ENCODE data around the gene PHYHIPL.
"Not testable (repeated sequence)": the region's sequence is repeated elsewhere in the genome, so short reads cannot be mapped to it uniquely, and the experiment has no call there.

Gene PHYHIPL

DNA sequence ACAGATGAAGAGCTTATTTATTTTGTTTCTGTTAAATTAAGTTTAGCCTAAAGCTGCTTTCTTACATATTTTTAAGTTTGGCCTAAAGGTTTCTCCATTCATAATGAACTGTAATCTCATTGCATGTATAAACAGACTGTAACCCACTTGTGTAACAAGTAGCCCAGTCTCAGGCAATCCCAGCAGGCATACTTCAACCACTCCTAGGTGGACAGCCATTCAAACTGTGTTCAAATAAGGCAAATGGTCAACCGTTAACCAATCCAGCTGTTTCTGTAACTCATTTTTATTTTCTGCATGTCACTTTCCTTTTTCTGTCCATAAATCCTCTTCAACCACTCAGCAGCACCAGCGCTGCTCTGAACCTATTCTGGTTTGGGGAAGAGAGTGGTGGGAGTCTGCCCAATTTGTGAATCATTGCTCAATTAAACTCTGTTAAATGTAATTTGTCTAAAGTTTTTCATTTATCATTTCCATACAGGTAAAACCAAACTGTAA is 35.9 kb downstream of the PHYHIPL start:
- DNase-seq: no peak

DNA sequence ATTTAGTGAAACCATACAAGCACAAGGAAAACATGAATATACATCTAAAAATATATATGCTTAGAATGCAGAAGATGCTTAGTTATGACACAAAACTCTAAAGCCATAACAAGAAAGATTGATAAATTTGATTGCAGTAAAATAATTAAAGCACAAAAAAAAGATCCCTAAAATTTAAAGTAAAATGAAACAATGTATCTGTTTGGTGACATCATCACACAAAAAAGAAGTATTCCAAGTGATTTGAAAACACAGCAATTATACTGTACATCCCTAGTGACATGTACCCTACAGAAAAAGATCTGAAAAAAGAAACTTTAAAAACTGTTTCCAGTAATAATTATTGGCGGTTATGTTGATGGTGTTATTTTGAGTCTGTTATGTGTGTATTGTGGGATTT is 37.7 kb downstream of the PHYHIPL start:
- DNase-seq: no peak

DNA sequence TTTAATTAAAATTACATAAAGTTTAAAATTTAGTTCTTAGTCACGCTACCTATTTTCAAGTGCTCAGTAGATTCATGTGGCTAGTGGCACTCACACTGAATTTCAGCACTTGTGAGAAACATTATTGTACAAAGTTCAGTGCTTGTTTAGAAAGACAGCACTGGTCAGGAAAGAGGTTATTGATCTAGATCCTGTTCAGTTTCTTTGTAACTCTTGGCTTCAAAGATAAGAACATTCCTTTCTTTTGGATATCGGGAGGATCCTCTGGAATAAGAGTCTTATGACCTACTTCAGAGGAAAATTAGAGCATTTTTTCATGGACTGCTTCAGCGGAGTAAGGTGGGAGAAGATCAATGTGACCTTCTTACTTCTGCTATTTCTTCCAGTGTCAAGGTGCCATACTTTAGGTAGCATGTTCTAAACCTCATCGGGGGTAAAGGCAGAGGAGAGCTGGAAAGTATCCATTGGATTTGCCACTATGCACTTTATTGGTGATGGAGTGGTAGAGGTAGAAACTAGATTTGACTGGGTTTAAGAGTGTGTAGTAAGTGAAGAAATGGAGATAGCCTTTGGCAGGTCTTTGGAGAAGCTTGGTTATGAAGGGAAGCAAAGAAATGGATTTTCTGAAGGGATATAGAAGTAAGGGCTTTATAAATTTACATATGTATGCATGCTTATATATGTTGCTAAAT is 39.9 kb downstream of the PHYHIPL start:
- no peak for DNase-seq

DNA sequence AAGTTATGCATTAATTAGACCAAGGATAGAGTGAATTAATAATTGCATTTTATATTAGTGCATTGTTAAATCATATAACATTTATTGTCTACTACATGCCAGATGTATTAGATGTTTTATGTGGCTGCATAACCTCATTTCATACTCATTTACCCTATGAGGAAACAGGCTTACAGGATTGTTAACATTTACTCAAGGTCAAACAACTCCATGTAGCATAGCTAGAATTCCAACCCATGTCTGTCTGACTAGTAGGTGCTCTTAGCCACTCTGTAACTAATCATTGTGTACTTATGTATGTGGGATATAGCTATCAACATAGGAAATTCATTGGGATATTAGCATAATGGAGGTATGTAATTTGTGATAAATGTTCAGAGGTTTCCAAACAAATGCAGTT is 46.3 kb downstream of the PHYHIPL start:
- DNase-seq: no peak

DNA sequence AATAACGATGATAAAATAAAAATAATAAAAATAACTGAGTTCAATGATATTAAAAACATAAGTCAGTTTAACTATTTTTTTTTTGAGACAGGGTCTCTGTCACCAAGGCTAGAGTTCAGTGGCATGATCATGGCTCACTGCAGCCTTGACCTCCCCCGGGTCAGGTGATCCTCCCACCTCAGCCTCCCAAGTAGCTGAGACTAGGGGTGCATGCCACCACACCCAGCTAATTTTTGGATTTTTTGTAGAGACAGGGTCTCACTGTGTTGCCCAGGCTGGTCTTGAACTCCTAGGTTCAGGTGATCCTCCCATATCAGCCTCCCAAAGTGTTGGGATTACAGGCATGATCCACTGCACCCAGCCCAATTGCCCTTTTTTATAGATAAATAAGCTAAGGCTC is 47.2 kb downstream of the PHYHIPL start:
- DNase-seq: not testable (repeated sequence)

DNA sequence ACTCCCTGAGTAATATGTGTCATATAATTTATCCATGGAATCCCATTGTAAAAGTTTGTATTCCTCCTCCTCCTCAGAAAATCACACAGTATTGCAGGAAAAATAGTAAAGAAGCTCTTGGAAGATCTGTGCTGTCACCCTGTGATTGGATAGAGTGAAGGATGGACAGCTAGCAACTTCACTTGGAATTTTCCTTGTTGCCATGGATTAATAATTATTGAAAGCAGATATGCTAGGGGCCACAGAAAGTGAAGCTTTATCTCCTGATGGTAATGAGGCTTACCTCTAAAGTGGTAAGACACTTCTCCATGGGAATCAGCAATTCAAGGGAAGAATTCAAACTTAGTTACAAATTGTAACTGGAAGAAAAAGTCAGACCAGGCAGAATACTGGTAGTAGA is 48.8 kb downstream of the PHYHIPL start:
- no peak for DNase-seq

DNA sequence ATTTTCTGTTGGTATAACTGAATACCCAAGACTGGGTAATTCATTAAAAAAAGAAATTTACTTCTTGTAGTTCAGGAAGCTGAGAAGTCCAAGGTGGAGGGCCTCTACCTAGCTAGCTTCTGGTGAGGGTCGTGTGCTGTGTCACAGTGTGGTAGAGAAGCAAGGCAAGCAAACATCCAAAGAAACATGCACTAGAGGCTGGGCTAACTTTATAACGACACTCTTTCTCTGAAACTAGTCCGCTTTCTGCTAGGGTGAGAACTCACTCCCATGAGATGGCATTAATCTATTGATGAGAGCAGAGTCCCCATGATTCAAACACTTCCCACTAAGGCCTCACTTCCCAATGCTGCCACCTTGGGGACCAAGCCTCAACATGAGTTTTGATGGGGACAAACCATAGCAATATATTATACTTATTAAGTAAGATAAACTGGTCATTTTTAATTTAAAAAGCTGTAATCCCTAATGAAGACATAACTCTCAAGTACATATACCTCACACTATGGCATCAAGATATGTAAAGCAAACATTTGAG is 50.8 kb downstream of the PHYHIPL start:
- no peak for DNase-seq

DNA sequence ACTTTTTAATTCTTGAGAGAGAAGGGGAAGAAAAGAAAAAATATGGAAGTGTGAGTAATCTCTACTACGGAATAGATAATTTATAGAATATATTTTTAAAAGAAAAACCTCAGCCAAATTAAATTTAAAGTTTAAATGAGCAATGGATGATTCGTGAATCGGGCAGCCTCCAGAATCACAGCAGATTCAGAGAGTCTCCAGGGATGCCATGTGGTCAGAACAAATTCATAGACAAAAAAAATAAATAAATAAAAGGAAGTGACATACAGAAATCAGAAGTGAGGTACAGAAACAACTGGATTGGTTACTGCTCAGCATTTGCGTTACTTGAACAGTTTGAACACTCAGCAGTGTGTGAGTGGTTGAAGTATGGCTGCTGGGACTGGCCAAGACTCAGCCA is 53.0 kb downstream of the PHYHIPL start:
- DNase-seq: no peak

DNA sequence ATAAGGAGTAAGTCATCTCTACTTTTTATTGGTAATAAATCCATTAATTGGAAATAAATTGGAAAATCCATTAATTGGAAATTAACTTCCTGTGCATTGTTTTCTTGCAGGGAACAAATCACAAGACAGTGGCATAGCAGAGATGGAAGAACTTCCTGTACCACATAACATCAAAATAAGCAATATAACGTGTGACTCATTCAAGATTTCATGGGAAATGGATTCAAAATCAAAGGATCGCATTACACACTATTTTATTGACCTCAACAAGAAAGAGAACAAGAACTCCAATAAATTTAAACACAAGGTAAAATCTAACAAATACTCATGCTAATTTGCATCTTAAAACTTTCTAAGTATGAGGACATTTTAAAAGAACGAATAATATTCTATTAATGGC is 57.8 kb downstream of the PHYHIPL start:
- DNase-seq: no peak

DNA sequence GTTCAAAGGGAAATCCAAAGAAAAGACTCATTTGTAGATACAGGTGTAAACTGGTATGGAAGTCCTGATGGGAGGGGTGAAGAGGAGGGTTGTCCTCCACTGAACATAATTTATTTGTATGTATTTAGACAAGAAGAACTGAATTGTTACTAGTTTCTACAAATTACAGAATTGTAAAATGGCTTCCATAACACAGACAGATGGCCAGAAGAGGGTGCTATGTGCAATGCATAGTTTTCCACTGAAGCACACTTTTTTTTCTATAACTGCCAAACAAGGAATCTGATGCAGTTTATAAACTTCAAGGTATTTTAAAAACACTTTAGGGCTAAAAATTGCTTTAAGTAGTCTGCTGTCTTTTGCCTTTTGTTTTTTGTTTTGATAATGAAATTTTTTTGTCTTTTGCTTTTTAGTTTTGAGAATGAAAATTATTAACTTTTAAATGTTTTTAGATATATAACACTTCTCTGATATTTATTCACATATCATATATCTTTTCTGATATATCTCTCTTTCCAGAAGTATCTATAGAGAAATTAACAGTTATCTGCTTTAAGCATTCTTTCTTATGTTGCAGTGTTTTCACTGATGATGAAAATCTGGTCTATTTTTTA is 58.5 kb downstream of the PHYHIPL start:
- DNase-seq: no peak

DNA sequence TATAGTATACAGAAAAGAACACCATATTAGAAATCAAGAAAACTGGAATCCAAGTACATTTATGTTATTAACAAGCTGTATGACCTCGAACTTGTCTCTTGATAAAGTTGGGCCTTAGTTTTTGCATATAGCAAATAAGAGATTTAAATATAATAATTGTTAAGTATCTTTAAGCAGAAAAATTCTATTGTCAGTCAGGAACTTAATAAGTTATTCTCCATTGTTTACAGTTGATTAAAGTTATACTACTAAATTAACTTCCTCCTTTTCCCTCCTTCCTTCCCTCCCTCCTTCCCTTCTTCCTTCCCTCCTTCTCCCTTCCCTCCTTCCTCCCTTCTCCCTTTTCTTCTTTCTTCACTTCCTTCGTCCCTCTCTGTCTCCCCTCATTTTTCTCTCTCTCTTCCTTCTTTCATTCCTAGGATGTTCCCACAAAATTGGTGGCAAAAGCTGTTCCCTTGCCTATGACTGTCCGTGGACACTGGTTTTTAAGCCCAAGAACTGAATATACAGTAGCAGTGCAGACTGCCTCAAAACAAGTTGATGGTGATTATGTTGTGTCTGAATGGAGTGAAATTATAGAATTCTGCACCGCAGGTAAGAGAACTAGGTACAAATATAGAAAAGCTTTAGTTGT is 59.7 kb downstream of the PHYHIPL start:
- DNase-seq: no peak

DNA sequence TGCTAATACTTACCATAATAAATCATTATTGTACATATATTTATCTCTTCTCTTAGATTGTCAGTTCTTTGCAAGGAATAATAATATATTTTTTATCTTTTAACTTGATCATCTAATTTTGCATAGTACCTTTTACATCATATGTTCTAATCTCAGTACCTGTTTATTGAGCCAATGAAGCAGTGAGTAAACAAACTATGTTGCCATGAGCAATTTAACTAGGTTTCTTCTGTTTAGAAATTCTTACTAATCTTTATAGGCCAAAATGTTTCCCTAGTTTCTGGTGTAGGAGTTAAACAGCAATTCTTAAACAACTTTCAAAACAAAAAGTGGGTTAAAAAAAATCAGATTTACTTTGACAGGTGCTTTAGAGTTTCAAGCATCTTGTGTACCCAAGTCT is 61.3 kb downstream of the PHYHIPL start:
- DNase-seq: no peak

DNA sequence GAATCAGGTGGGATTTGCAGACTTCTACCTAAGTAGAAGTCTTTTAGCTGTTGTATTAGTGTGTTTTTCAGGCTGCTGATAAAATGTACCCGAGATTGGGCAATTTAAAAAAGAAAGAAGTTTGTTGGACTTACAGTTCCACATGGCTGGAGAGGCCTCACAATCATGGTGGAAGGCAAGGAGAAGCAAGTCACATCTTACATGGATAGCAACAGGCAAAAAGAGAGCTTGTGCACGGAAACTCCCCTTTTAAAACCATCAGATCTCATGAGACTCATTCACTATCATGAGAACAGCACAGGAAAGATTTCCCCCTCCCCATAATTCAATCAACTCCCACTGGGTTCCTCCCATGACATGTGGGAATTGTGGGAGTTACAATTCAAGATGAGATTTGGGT is 62.7 kb downstream of the PHYHIPL start:
- not testable (repeated sequence) for DNase-seq

DNA sequence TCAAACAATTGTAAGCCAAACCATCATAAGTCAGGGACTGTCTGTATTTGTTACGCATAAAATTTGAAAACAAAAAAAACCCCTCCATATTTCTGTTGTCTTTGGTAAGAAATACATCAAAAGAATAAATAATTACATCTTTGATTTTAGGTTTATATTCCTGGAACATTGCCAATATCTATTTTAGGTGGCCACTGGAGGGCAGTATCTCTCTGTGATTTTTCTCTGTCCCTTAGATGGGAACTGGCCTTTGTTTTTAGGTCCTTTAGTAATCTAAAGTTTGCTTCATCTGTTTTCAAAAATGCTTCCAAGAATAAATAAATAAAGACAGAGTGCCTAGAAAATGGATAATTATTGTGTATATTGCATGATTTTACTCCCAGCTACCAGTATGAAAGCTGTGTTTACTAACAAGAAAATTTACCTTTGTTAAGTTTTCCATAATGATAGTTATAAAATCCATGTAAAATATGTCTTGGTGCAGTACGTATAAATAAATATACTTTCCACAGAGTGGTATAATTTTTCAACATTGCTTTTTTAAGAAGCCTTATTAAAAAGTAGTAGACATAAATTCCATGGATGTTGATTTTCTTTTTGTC is 64.2 kb downstream of the PHYHIPL start:
- DNase-seq: no peak

DNA sequence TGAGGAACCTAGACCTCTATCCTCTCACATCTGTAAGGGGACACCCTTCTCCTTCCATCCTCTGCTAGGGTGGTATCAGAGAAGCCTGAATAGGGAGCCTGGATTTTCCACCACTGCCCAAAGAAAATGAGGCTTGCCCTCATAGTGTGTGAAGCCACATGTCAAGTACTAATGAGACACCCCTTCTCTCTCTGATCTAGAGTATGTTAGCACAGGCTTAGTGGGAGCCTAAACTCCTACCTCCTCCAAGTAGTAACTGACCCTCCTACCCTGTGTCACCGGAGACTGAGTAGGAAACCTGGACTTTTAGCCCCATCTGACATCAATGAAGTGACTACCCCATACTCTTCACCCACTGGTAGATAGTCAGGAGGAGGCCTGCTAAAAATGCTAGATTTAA is 65.6 kb downstream of the PHYHIPL start:
- DNase-seq: no peak

DNA sequence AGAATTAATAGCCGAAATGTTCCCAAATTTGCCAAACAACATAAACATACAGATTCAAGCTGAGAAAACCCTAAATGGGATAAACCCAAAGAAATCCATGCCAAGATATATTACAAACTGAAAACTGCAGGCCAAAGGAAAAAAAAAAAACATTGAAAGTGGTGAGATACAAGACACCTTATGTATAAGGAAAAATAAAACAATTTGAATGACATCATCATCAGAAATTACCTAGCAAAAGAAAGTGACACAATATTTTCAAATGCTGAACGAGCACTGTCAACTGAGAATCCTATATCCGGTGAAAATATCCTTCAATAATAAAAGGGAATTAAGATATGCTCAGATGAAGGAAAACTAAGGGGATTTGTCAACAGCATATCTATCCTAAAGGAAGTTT is 66.5 kb downstream of the PHYHIPL start:
- no peak for DNase-seq

DNA sequence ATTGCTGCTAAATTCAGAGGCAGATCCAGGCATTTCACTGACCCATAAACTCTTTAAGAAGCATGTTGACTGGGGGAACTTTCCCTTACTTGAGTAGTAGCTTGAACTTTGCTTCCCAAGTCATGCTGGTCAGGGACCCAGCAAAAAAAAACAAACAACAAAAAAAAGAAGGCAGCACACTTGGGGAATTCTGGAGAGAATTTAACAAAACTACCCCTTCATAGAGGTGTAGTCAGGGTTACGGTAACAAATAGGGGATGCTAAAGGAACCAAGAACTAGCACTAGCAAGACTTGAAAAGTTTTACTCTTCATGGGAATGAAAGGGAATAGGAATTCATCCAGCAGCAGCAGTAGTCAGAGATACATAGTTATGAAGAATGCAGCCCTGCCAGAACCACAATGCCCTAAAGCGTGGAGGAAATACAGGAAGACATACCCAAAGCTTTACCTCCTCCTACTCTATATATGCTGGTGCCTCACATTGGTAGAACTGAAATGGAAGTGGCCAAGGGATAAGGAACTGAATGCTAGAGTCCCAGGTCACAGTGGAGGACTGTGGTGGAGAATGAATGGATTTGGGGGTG is 67.3 kb downstream of the PHYHIPL start:
- DNase-seq: no peak

DNA sequence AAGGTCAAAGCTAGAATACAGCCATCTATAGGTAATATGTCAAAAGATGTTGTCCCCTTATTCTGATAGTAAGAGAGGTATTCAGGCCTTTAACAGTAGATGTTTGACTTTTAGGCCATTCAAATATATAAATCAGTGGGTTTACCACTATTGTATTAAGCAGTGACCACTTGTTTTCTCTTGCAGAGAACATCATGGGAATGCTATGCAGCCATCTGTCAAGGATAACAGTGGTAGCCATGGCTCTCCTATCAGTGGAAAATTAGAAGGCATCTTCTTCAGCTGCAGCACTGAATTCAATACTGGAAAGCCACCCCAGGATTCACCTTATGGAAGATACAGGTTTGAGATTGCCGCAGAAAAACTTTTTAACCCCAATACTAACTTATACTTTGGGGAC is 68.4 kb downstream of the PHYHIPL start:
- no peak for DNase-seq

DNA sequence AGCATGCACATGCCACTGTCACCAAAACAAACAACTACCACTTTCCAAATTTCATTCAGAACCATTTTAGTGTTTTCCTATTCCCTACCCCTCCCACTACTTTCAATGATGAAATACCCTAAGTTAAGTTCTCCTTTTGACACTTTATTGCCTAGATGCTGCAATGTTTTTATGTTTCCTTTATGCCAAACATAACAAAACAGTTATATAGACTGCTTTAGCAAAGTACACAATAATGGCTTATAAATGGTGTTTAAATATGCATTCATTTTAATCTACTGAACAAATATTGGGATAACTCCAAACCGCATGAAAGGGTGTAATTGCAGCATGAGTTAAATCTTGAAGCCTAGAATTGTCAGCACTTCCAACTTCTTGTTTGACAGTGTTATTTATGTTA is 69.2 kb downstream of the PHYHIPL start:
- no peak for DNase-seq

DNA sequence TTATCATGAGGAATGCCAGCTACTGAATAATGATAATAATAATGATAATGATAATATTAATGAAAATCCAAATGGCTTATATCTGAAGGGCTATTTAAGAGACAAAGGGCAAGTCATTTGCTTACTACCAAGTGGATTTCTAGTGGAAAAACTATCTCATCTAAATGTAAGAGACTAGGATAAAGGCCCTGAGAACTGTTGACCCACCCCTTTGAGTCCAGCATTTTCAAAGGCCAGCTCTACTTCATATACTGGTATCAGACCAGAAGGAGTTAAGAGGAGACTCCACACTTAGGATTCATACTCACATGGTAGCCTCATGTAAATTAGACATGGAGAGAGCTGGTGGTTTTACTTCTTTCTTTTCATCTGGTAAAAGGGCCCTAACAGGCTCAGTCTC is 76.0 kb downstream of the PHYHIPL start:
- DNase-seq: no peak

DNA sequence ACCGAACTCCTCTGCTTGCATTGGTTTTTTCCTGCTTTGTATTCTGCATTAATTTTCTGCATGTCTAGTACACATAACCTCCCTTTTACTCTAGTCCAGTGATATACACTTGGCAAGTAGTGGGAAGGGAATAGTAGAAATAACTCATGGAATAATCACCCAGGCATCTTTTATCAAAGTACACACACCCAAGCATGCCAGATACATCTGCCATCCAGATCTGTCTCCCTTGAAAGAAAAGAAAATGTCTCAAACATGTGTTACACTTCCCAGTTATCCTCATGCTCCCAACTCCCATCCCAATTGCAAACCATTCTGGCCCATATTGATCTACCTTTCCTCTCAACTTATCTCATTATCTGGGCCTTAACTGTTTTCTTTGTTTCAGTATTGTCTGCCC is 79.0 kb downstream of the PHYHIPL start:
- DNase-seq: no peak

DNA sequence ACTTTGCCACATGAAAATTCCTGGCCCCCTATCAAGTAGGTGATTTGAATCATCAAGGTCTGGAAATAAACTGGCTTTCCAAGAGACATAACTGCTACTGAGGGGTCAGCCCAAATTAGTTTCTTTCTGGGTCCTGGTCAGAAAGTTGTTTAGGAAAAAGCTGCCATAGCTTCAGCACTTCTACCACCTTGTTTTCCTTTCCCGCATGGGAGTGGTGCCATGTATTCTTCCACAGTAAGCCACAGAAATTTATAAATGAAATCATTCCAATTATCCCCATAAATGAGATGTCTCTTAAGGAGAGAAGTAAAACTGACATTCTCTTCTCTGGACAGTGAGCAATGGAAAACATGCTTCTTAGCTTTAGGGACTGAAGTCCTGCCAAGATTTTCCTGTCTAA is 80.8 kb downstream of the PHYHIPL start:
- no peak for DNase-seq

DNA sequence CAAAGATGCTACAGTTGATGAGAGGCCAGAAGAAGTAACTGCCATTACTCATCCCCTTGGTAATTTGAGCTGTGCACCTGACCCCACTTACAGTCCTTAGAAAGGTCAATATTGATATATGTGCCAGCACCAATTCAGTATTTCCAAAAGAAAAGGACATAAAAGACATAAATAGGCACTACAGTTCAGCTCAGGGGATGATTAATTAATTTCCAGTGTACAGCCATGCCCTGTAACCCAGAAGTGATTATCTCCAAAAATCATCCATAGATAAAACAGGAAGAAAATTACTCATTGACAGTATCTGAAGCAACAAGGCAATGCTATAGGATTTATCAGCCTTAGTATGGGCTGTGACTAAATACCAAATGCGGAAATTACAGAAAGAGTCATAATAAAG is 82.4 kb downstream of the PHYHIPL start:
- no peak for DNase-seq

All from NCI-H2081 treated with DMSO at 0.1 percent for 48 hours (cell line).